ENCODE data around the gene FA2H. TPM values are rescaled to one million over a fixed set of nuclear protein-coding genes. Genes with fewer than 3 reads are reported as not detected.

FA2H gene
- total and polyA plus RNA-seq, 2 of the 13 experiments (the other 11 are each of a cell fraction or from before 2014, with no cell fraction given) = 0.20 TPM; not detected in 1

DNA sequence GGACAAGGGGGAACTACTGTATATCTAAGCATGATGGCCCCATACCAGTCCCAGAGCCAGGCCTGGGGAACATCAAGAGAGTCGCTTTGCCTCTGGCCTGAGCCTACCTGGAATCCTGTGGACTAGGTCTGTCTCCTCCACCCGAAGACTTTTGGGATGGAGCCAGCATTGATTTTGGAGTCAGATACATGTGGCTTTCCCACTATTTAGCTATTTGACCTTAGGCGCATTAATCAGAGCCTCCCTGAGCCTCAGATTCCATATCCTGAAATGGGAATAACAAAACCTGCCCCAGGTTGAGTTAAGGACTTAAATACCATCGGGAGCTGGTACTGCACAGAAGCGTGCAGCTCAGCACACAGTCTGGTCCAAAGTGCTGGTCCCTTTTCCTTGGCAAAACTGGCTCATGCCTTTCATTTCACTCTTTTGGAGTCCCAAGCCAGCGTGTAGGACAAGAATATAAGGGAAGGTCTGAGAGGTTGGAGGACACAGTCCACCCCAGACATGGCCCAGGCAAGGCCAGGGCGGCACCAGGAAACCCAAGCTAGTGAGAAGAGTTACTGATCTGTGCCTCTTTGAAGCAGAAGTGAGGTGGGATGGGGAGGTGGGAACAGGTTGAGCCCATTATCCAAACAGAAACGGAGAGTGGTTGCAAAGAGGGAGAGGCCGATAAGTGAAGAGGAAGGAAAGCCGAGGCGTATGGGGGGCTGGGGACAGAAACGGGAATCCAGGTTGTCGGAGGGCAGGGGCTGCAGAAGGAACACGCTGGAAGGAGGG, 986 bp downstream of the FA2H start:
- BruUV-seq (replicated peaks) = no TSS peak
- H3K27me3 ChIP-seq (ENCODE audit: control insufficient read depth in 1 of 2, insufficient read depth in 2 of 2, low read length in 2 of 2) = peaks cover 3 to 64% of the 10 kb centered on the region in 2 experiments; a peak in 4 of 5 replicates
- intact Hi-C loops (cut with micrococcal nuclease; ENCODE audit: unreplicated experiment) = loop anchor here (1.0 kb wide), 2 partner anchors 31 to 40 kb away; no protein-coding TSS in a partner anchor
- no peaks in the 10 kb centered on the region for H3K36me3 ChIP-seq (replicated peaks in 1 of 2; ENCODE audit: control insufficient read depth in 1 of 2, insufficient read depth in 2 of 2, low read length in 2 of 2)
- no peak for ATAC-seq
- no peak for FAIRE-seq
- in situ Hi-C loops (cut with HindIII; ENCODE audit: extremely low pct_ligation_motif_present, low pct_unique_long_range_greater_than_20kb) = no loop called here
- H3K4me1 ChIP-seq (ENCODE audit: insufficient read depth, low read length) = peaks cover 24% of the 10 kb centered on the region
- H3K4me2 ChIP-seq (ENCODE audit: low read depth, low read length) = peak overlapping the region; percentile 96
- H4K20me1 ChIP-seq (ENCODE audit: insufficient read depth, low read length) = no peaks in the 10 kb centered on the region
- H3K4me3 ChIP-seq (replicated peaks in 1 of 3; ENCODE audit: insufficient read depth in 1 of 3, low read depth in 2 of 3, low read length in 3 of 3) = peak overlapping the region; percentile 45 to 77 (median 56)
- CTCF ChIA-PET (ENCODE audit: low intra/inter-chr PET ratio, low total read pairs) = interaction anchor here (1.4 to 2.3 kb wide), 3 partner anchors 40 to 88 kb away, joined by 5 to 17 read pairs (median 5); no protein-coding TSS in a partner anchor
- POLR2A ChIA-PET = interaction anchor here (1.1 kb wide), 1 partner anchor 38 kb away, joined by 3 read pairs; no protein-coding TSS in a partner anchor
- 21% methylated on average over 14 of the region's 14 CpGs for WGBS (ENCODE audit: low lambda C conversion rate)
- no peaks in the 10 kb centered on the region for H3K9me3 ChIP-seq (ENCODE audit: low read length)
- no peak overlapping the region for H3K27ac ChIP-seq (ENCODE audit: extremely low read length, insufficient read depth, low read length)
- TF ChIP-seq SOX6 (IDR thresholded peaks at IDR 0.05) (no peak), SOX6 (CRISPR knock-in tag; IDR thresholded peaks at IDR 0.05) (0 out of 2 replicates have a peak, but pooled peaks have one; percentile 7), ZSCAN21 (CRISPR knock-in tag; IDR thresholded peaks at IDR 0.05; ENCODE audit: borderline replicate concordance) (0 out of 2 replicates have a peak, but pooled peaks have one; percentile 2), ZNF572 (CRISPR knock-in tag; IDR thresholded peaks at IDR 0.05) (peak; percentile 77; the same call in 1 of the 2 replicates), GTF3A (CRISPR knock-in tag; conservative IDR thresholded peaks at IDR 0.05) (no peak), MYC (CRISPR knock-in tag; IDR thresholded peaks at IDR 0.05; ENCODE audit: borderline replicate concordance) (0 out of 2 replicates have a peak, but pooled peaks have one; percentile 8)
- TF ChIP-seq, protein P1, sequence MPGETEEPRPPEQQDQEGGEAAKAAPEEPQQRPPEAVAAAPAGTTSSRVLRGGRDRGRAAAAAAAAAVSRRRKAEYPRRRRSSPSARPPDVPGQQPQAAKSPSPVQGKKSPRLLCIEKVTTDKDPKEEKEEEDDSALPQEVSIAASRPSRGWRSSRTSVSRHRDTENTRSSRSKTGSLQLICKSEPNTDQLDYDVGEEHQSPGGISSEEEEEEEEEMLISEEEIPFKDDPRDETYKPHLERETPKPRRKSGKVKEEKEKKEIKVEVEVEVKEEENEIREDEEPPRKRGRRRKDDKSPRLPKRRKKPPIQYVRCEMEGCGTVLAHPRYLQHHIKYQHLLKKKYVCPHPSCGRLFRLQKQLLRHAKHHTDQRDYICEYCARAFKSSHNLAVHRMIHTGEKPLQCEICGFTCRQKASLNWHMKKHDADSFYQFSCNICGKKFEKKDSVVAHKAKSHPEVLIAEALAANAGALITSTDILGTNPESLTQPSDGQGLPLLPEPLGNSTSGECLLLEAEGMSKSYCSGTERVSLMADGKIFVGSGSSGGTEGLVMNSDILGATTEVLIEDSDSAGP (CRISPR knock-in tag; IDR thresholded peaks at IDR 0.05; ENCODE audit: borderline replicate concordance) = peak; percentile 35; the same call in 1 of the 2 replicates
- H3K9ac ChIP-seq (ENCODE audit: insufficient read depth, low read depth, low read length) = peak overlapping the region; percentile 8; the same call in 1 of the 2 replicates
- DNase-seq (ENCODE audit: low spot score) = no peak
- H3K79me2 ChIP-seq (ENCODE audit: insufficient read depth, low read length) = no peaks in the 10 kb centered on the region
- H2AFZ ChIP-seq (ENCODE audit: low read length) = no peak overlapping the region
